Muscle layer of duodenum (tissue), 2 donors: ENCODE results near the gene JUNB.
"Not testable (repeated sequence)": the region's sequence is repeated elsewhere in the genome, so short reads cannot be mapped to it uniquely, and the experiment has no call there.

Experiments
- H3K27ac ChIP-seq: one replicate; pipeline ENCODE4 v1.7.0; 2013; ENCODE audit warnings: mild to moderate bottlenecking, low read length
- H3K27me3 ChIP-seq: one replicate; pipeline ENCODE4 v1.7.0; 2013; ENCODE audit warnings: low read depth, mild to moderate bottlenecking, control low read depth, low read length
- H3K36me3 ChIP-seq, 2 donors: one replicate each; pipeline ENCODE4 v1.7.0; 2013; ENCODE audit warnings: low read length in 2 of 2, control low read depth in 1 of 2, mild to moderate bottlenecking in 1 of 2; ENCODE audit not compliant: insufficient read depth in 2 of 2, control insufficient read depth in 1 of 2
- H3K4me1 ChIP-seq, 2 donors: one replicate each; pipeline ENCODE4 v1.7.0; 2013; ENCODE audit warnings: low read length in 2 of 2, mild to moderate bottlenecking in 2 of 2, control low read depth in 1 of 2, moderate library complexity in 1 of 2; ENCODE audit not compliant: insufficient read depth in 2 of 2, control insufficient read depth in 1 of 2
- H3K4me3 ChIP-seq, 2 donors: one replicate each; pipeline ENCODE4 v1.7.0; 2013; ENCODE audit warnings: low read length in 2 of 2, low read depth in 1 of 2, mild to moderate bottlenecking in 1 of 2
- H3K9me3 ChIP-seq, 2 donors: one replicate each; pipeline ENCODE4 v1.7.0; 2013; ENCODE audit warnings: low read length in 2 of 2, control low read depth in 1 of 2, mild to moderate bottlenecking in 1 of 2; ENCODE audit not compliant: control insufficient read depth in 1 of 2
- donor health status: healthy.

Gene JUNB

GRCh38 chr19:12799742-12800465, 8.6 kb downstream of the JUNB start:
- H3K36me3 ChIP-seq: peaks cover 0 to 9% of the 10 kb centered on the region in 2 donors
- no peak overlapping the region for H3K27ac ChIP-seq
- peak overlapping the region in 1 of 2 donors; percentile 96 for H3K4me3 ChIP-seq
- peaks cover 11 to 36% of the 10 kb centered on the region in 2 donors for H3K4me1 ChIP-seq
- H3K27me3 ChIP-seq: no peaks in the 10 kb centered on the region
- no peaks in the 10 kb centered on the region for H3K9me3 ChIP-seq

GRCh38 chr19:12800466-12800770, 9.1 kb downstream of the JUNB start:
- Histone ChIP-seq H3K9me3 (no peaks in the 10 kb centered on the region), H3K4me3 (peak overlapping the region; percentile 83 to 96), H3K27me3 (no peaks in the 10 kb centered on the region), H3K36me3 (peaks cover 0 to 9% of the 10 kb centered on the region in 2 donors), H3K4me1 (peaks cover 11 to 36% of the 10 kb centered on the region in 2 donors), H3K27ac (no peak overlapping the region)

DNA sequence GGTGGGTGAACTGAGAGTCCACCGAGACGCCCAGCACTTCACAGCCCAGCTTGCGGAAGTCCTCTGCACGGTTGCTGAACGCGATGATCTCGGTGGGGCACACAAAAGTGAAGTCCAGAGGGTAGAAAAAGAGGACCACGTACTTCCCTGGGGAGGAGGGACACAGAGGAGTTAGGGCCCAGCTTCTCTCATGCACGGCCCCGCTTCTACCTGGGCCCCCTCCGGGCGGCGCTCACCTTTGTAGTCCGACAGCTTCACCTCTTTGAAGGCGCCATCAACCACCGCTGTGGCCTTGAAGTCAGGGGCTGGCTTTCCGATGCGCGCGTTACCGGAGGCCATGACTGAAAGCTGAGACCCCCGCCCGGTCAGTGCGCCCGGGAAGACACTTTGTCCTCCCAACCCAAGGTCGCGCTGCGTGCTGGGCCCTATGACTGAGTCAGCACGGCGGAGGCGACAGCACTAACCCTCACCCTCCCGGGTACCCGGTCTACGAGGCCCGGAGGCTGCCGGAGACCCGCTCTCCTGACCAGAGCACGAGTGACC, 9.7 kb downstream of the JUNB start:
- H3K27ac ChIP-seq: peak overlapping the region; percentile 31
- peaks cover 8 to 32% of the 10 kb centered on the region in 2 donors for H3K4me1 ChIP-seq
- peaks cover 0 to 9% of the 10 kb centered on the region in 2 donors for H3K36me3 ChIP-seq
- H3K9me3 ChIP-seq: no peaks in the 10 kb centered on the region
- H3K27me3 ChIP-seq: no peaks in the 10 kb centered on the region
- H3K4me3 ChIP-seq: peak overlapping the region; percentile 83 to 96

DNA sequence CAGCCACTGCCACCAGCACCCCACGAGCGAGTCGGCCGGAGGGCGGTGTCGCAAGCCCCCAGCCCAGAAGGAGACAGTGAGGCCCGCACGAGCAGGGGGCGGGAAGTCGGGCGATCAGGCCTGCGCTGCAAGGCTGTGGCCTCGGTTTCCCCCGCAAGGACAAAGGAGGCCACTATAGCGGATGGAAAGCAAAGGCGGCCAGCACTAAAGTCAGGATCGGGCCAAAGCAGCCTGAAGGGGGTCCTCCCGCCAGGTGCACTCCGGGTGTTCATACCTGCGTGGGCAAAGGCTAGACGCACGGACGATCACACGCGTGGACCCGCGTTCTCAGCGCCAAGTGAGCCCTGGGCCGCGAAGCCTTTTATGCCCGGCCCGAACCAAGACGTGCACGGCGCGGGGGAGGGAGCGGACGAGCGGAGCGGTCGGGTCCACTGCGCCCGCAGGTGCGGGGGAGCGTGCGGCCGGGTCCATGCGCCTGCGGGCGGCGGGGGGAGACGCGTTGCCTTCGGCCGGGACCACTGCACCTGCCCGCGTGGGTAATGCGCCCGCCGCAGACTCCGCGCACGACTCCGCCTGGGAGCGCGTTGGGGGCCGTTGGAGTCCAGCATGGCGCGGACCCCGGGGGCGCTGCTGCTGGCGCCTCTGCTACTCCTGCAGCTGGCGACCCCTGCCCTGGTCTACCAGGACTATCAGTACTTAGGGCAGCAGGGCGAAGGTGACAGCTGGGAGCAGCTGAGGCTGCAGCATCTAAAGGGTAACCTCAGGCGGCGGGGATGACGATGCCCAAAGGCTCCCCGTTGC, 10.4 kb downstream of the JUNB start, which contains the start of the genes PRDX2 and THSD8:
Gene PRDX2 (minus strand): TSS at position 335 of the 801 bp plus-strand sequence. CDS start 539 bp downstream, outside the sequence.
Gene THSD8 (plus strand): TSS at position 604 of the 801 bp plus-strand sequence. CDS start 3 bp downstream, at position 607.
- Histone ChIP-seq H3K4me3 (peak within 1 kb of the TSS; percentile 83 to 96), H3K4me1 (peaks cover under 1 to 29% of the 10 kb centered on the region in 2 donors), H3K36me3 (peaks cover 0 to 9% of the 10 kb centered on the region in 2 donors), H3K27ac (peak within 1 kb of the TSS; percentile 31), H3K9me3 (no peaks in the 10 kb centered on the region), H3K27me3 (no peaks in the 10 kb centered on the region)

- H3K27ac ChIP-seq: no peak overlapping the region
- peaks cover 0 to 9% of the 10 kb centered on the region in 2 donors for H3K36me3 ChIP-seq
- H3K27me3 ChIP-seq: no peaks in the 10 kb centered on the region
- peaks cover 0 to 37% of the 10 kb centered on the region in 2 donors for H3K4me1 ChIP-seq
- H3K9me3 ChIP-seq: no peaks in the 10 kb centered on the region
- H3K4me3 ChIP-seq: peak overlapping the region; percentile 83 to 96
Measured at GRCh38 chr19:12802267-12803106, 11.2 kb downstream of the JUNB start.

DNA sequence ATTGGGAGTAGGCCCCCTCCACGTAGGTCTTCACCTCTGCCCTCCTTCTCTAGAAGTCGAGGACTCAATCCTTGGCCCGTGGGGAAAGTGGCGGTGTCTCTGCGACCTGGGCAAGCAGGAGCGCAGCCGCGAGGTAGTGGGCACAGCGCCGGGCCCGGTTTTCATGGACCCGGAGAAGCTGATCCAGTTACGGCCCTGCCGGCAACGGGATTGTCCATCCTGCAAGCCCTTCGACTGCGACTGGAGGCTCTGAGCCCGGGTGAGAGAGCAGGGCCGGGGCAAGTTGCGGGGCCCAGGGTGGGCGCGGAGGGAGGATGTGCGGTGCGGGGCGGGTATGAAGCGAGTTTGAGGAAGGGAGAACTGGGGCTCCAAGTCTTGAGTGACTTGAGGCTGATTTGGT, 12.8 kb downstream of the JUNB start:
- Histone ChIP-seq H3K27ac (no peak overlapping the region), H3K4me3 (no peak overlapping the region), H3K9me3 (no peaks in the 10 kb centered on the region), H3K4me1 (peaks cover 0 to 37% of the 10 kb centered on the region in 2 donors), H3K36me3 (peaks cover 0 to 9% of the 10 kb centered on the region in 2 donors), H3K27me3 (no peaks in the 10 kb centered on the region)

DNA sequence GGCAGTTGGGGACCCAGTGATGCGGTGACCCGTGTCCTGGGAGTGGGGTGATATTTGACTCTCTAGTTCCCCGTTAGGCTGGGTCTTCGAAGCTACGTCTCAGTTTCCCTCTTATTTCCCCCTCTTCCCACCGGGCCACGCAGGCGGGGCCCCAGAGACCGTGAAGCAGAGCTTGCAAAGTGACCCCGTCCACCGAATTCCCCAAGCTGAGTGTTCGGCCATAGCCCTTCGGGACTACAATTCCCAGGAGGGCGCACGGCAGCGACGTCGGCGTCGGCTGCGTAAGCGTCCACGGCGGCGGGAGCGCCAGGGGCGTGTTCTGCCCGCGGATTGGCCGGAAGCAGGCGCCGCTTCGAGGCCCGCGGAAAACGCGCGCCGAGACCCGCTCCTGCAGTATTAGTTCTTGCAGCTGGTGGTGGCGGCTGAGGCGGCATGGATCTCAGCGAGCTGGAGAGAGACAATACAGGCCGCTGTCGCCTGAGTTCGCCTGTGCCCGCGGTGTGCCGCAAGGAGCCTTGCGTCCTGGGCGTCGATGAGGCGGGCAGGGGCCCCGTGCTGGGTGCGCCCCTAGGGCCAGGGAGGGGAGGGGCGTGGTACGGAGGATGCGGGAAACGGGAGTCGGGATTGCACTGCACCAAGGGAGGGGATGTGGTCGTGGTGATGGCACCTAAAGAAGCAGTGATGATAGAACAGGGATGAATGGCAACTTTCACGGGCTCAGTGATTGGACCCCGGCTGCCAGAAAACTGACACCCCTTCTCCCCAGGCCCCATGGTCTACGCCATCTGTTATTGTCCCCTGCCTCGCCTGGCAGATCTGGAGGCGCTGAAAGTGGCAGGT, 15.2 kb downstream of the JUNB start, which contains the start of gene RNASEH2A:
Gene RNASEH2A (plus strand): TSS at position 343 of the 840 bp plus-strand sequence. CDS start 90 bp downstream, at position 433.
- peak within 1 kb of the TSS; percentile 29 for H3K27ac ChIP-seq
- H3K36me3 ChIP-seq: no peaks in the 10 kb centered on the region
- peaks cover 0 to 22% of the 10 kb centered on the region in 2 donors for H3K4me1 ChIP-seq
- no peaks in the 10 kb centered on the region for H3K9me3 ChIP-seq
- H3K4me3 ChIP-seq: peak within 1 kb of the TSS; percentile 76 to 81
- no peaks in the 10 kb centered on the region for H3K27me3 ChIP-seq

- Histone ChIP-seq H3K27ac (no peak overlapping the region), H3K27me3 (no peaks in the 10 kb centered on the region), H3K4me1 (no peaks in the 10 kb centered on the region), H3K9me3 (no peaks in the 10 kb centered on the region), H3K4me3 (no peak overlapping the region), H3K36me3 (peaks cover 0 to 5% of the 10 kb centered on the region in 2 donors)
Measured at GRCh38 chr19:12815088-12815487, 23.8 kb downstream of the JUNB start.

- H3K27me3 ChIP-seq, H3K4me3 ChIP-seq, H3K27ac ChIP-seq, H3K4me1 ChIP-seq, H3K36me3 ChIP-seq, H3K9me3 ChIP-seq: not testable (repeated sequence)
Measured at GRCh38 chr19:12817188-12817587, 25.9 kb downstream of the JUNB start.

DNA sequence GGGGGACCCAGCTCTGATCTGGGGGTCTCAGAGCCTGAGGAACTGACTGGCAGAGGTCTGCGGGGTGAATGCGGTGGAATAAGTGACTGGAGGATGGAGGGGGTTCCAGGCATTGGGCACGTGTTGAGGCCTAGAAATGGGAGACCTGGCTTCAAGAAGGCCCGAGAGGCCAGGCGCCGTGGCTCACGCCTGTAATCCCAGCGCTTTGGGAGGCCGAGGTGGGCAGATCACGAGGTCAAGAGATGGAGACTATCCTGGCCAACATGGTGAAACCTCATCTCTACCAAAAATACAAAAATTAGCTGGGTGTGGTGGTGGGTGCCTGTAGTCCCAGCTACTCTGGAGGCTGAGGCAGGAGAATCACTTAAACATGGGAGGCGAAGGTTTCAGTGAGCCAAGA, 26.5 kb downstream of the JUNB start:
- not testable (repeated sequence) for H3K4me3 ChIP-seq, H3K4me1 ChIP-seq, H3K9me3 ChIP-seq, H3K36me3 ChIP-seq, H3K27me3 ChIP-seq, H3K27ac ChIP-seq
